Adrenal gland (tissue), 19 donors: ENCODE results near the gene ERVMER34-1. TPM values are rescaled to one million over a fixed set of nuclear protein-coding genes. Genes with fewer than 3 reads are reported as not detected.

Experiments used
- DNase-seq, 7 donors: peaks; one replicate each; pipeline ENCODE4 v3.0.0-alpha.2; 2019 to 2020
- H3K27ac ChIP-seq, 5 donors: fragments of 200-600 bp; sonication (generic) in 4 of 5; 1 replicate in 3 of 5; 2 replicates in 2 of 5; pipeline versions ENCODE4 v1.5.1 to v1.8.0; 2016 to 2020; ENCODE audit warnings: mild to moderate bottlenecking in 1 of 5
- H3K27me3 ChIP-seq: fragments of 200-600 bp; 2 replicates; pipeline ENCODE4 v1.8.0; 2021
- H3K36me3 ChIP-seq, 2 donors: fragments of 200-600 bp; replicated peaks in 1 of 2; 1 replicate in 1 of 2; 2 replicates in 1 of 2; pipeline versions ENCODE4 v1.5.1 to v1.8.0; 2018 to 2022
- H3K4me1 ChIP-seq, 2 donors: fragments of 200-600 bp; replicated peaks in 1 of 2; 1 replicate in 1 of 2; 2 replicates in 1 of 2; pipeline versions ENCODE4 v1.5.1 to v1.8.0; 2018 to 2021
- H3K4me3 ChIP-seq, 4 donors: fragments of 200-600 bp; sonication (generic) in 3 of 4; one replicate each; pipeline ENCODE4 v1.5.1; 2016 to 2018
- H3K9me3 ChIP-seq, 3 donors: fragments of 200-600 bp; sonication (generic) in 1 of 3; replicated peaks in 1 of 3; 1 replicate in 2 of 3; 2 replicates in 1 of 3; pipeline versions ENCODE4 v1.5.1 to v1.8.0; 2016 to 2021
- CTCF ChIP-seq, 6 experiments: fragments of 450-650 bp in 4 of 6; fragments of 200-600 bp in 2 of 6; sonication (generic) in 1 of 6; IDR thresholded peaks; 1 replicate in 5 of 6; 2 replicates in 1 of 6; pipeline versions ENCODE4 v1.5.1 to v1.8.0; 2016 to 2021; ENCODE audit warnings: antibody characterized with exemption in 6 of 6, mild to moderate bottlenecking in 2 of 6, moderate library complexity in 1 of 6
- POLR2A ChIP-seq, 2 donors: fragments of 450-650 bp; IDR thresholded peaks; one replicate each; pipeline ENCODE4 v1.6.1; 2017; ENCODE audit warnings: antibody characterized with exemption in 2 of 2, mild to moderate bottlenecking in 2 of 2, moderate library complexity in 1 of 2
- WGBS, 4 donors: extraction: QIAGEN DNeasy Blood & Tissue Kit in 2 of 4; methylation state at CpG; one replicate each; pipeline versions ENCODE4 v1.1.5 to v1.1.7; 2013 to 2017; 5-methylcytosine and 5-hydroxymethylcytosine counted together
- intact Hi-C, 2 donors: fragments of 100-400 bp; cut with DNase I; formaldehyde crosslinking; loops; one replicate each; pipeline versions ENCODE4 v1.14.1 to v1.15.0; 2022 to 2023
- long read RNA-seq, 10 donors: library from polyadenylated mRNA in 3 of 10; unstranded in 2 of 10; stranded (forward) in 1 of 10; transcript quantifications; one replicate each; pipeline ENCODE4 v2.0.0 and lab custom pipeline, GENCODE V29; 2021 to 2026
- polyA plus RNA-seq, 3 donors: library from polyadenylated mRNA; stranded (reverse); fragments of 200-250 nt in 2 of 3; fragments of 350-450 nt in 1 of 3; fragmentation: Illumina TruSeq in 1 of 3; extraction: RNeasy Lipid Tissue Mini Kit (QIAGEN cat#74804) in 1 of 3; gene quantifications; one replicate each; pipeline ENCODE4 v1.2.3, GENCODE V29; 2013 to 2014
- total RNA-seq, 9 donors: library from RNA; depleted of rRNA in 4 of 9; stranded (reverse); fragments of >200 nt in 4 of 9; fragments of 120-200 nt in 1 of 9; fragmentation: NEBNext Ultra II Directional in 1 of 9; extraction: Animal tissue kit (Norgen Biotek cat#: 25700) in 1 of 9; gene quantifications; one replicate each; pipeline versions ENCODE4 v1.1.0 to v1.2.4, GENCODE V29; 2013 to 2023
- donor health status: healthy with polysubstance abuse.
- donor health status: Bipolar disorder and iron deficiency.
- donor health status: DM: yes; HTN: yes; CAD: no.
- donor health status: DM: no; HTN: no; CAD: no.
- donor health status: DM: no; HTN: no; CAD: no.
- donor health status: DM: yes; HTN: yes; CAD: no.

ERVMER34-1 gene
- total RNA-seq (1 to 10 TPM in 5 of 9 donors, under 1 TPM in 4; 0.28 to 1.7 (median 1.0) TPM), polyA plus RNA-seq (1 to 10 TPM in 1 of 3 donors, under 1 TPM in 2; 0.32 to 2.1 (median 0.44) TPM)
- long read RNA-seq, donor 1, result 0 reads
- long read RNA-seq, donor 2, result 0 reads
- long read RNA-seq, donor 3, result 0 reads
- long read RNA-seq, donor 4, partial matches to known transcripts, result 0 of 1 reads
- long read RNA-seq, donor 4, other reads (novel, unspliced or antisense), result 0 of 1 reads
- long read RNA-seq, donor 5, partial matches to known transcripts, result 0 of 1 reads
- long read RNA-seq, donor 5, other reads (novel, unspliced or antisense), result 0 of 1 reads
- long read RNA-seq, donor 6, result 0 reads
- long read RNA-seq, donor 7, result 0 reads
- long read RNA-seq, donor 8, result 0 reads
- long read RNA-seq, donor 9, result 0 reads
- long read RNA-seq, donor 10, result 0 reads

- peak in 4 of 7 donors; percentile 23 to 61 (median 56) for DNase-seq
Observed at GRCh38 chr4:52750819-52751486, at the start of gene ERVMER34-1. Gene ERVMER34-1, minus strand, starts transcription at chr4:52751425. Its CDS starts 5,905 bp downstream, at chr4:52745520.

GRCh38 chr4:52799813-52800212, 48.6 kb upstream of the ERVMER34-1 start:
- 84 to 100% (median 96%) methylated on average over 2 of the region's 2 CpGs for WGBS, 4 donors
- Histone ChIP-seq H3K27ac (no peak overlapping the region), H3K9me3 (no peaks in the 10 kb centered on the region), H3K4me1 (no peaks in the 10 kb centered on the region), H3K27me3 (no peaks in the 10 kb centered on the region), H3K36me3 (no peaks in the 10 kb centered on the region), H3K4me3 (no peak overlapping the region)
- intact Hi-C loops, result no loop called here
- TF ChIP-seq POLR2A (IDR thresholded peaks at IDR 0.05), result no peak
- TF ChIP-seq CTCF (IDR thresholded peaks at IDR 0.05), result no peak
- DNase-seq, result no peak

More at GRCh38 chr4:52750819-52751486, at the start of gene ERVMER34-1:
- Histone ChIP-seq H3K9me3 (no peaks in the 10 kb centered on the region), H3K27me3 (no peaks in the 10 kb centered on the region), H3K4me3 (peak within 1 kb of the TSS in 3 of 4 donors; percentile 7 to 80 (median 14)), H3K27ac (peak within 1 kb of the TSS in 1 of 5 donors; percentile 13), H3K36me3 (no peaks in the 10 kb centered on the region), H3K4me1 (peaks cover 4 to 10% of the 10 kb centered on the region in 2 donors)
- no peak for TF ChIP-seq POLR2A (IDR thresholded peaks at IDR 0.05)
- TF ChIP-seq CTCF (IDR thresholded peaks at IDR 0.05), result no peak
- intact Hi-C loops, result no loop called here
- WGBS, 4 donors, result 0 to 2% (median 1%) methylated on average over 17 to 61 of the region's 61 CpGs

GRCh38 chr4:52795533-52795932, 44.3 kb upstream of the ERVMER34-1 start:
- H3K4me1 ChIP-seq, result no peaks in the 10 kb centered on the region
- no peak for TF ChIP-seq CTCF (IDR thresholded peaks at IDR 0.05)
- TF ChIP-seq POLR2A (IDR thresholded peaks at IDR 0.05), result no peak
- no peak overlapping the region for H3K4me3 ChIP-seq
- no peaks in the 10 kb centered on the region for H3K36me3 ChIP-seq
- no peaks in the 10 kb centered on the region for H3K27me3 ChIP-seq
- H3K27ac ChIP-seq, result no peak overlapping the region
- DNase-seq, result no peak
- intact Hi-C loops, result no loop called here
- H3K9me3 ChIP-seq, result no peaks in the 10 kb centered on the region

- Histone ChIP-seq H3K4me1 (no peaks in the 10 kb centered on the region), H3K4me3 (no peak overlapping the region), H3K36me3 (no peaks in the 10 kb centered on the region), H3K9me3 (no peaks in the 10 kb centered on the region), H3K27me3 (no peaks in the 10 kb centered on the region), H3K27ac (no peak overlapping the region)
- intact Hi-C loops, result no loop called here
- 94 to 98% (median 96%) methylated on average over 5 of the region's 5 CpGs for WGBS, 4 donors
- TF ChIP-seq CTCF (IDR thresholded peaks at IDR 0.05) (no peak), POLR2A (IDR thresholded peaks at IDR 0.05) (no peak)
- no peak for DNase-seq
Observed at GRCh38 chr4:52791936-52792335, 40.7 kb upstream of the ERVMER34-1 start.
